Measurements from ENCODE around the gene ACSS2. TPM values are rescaled to one million over a fixed set of nuclear protein-coding genes. Genes with fewer than 3 reads are reported as not detected.

The ACSS2 gene
- total and polyA plus RNA-seq, 2 of the 8 experiments (the other 6 are each of a cell fraction or from before 2014, with no cell fraction given) = 17.7 to 24.2 TPM

GRCh38 chr20:34894723-34895122 lies 18.3 kb downstream of the ACSS2 start (continued):
- TF ChIP-seq EP300 (IDR thresholded peaks at IDR 0.05; ENCODE audit: borderline replicate concordance in 1 of 2, low read depth in 2 of 2, low read length in 2 of 2) = no peak
